Liver (tissue), 9 donors: ENCODE measurements around the gene SCGB1D2. TPM values are rescaled to one million over a fixed set of nuclear protein-coding genes. Genes with fewer than 3 reads are reported as not detected.

Experiments
- DNase-seq: peaks from one replicate; pipeline ENCODE4 v3.0.0-alpha.2; 2017; ENCODE audit warnings: low spot score
- H3K27ac ChIP-seq, 2 donors: one replicate each; pipeline ENCODE4 v1.7.0; 2013; ENCODE audit warnings: inconsistent platforms in 2 of 2, low read length in 2 of 2, control low read depth in 1 of 2, low read depth in 1 of 2, mild to moderate bottlenecking in 1 of 2
- H3K27me3 ChIP-seq, 4 donors: one replicate each; pipeline versions ENCODE4 v1.6.1 to v1.7.0; 2013; ENCODE audit warnings: low read length in 3 of 4, inconsistent platforms in 1 of 4, mild to moderate bottlenecking in 1 of 4, moderate library complexity in 1 of 4; ENCODE audit not compliant: control insufficient read depth in 4 of 4, insufficient read depth in 4 of 4
- H3K36me3 ChIP-seq, 4 donors: one replicate each; pipeline versions ENCODE4 v1.6.1 to v1.7.0; 2013; ENCODE audit warnings: low read length in 3 of 4, mild to moderate bottlenecking in 3 of 4, low read depth in 1 of 4, moderate library complexity in 1 of 4; ENCODE audit not compliant: control insufficient read depth in 4 of 4, insufficient read depth in 3 of 4
- H3K4me1 ChIP-seq, 4 donors: one replicate each; pipeline versions ENCODE4 v1.6.1 to v1.7.0; 2013; ENCODE audit warnings: low read length in 3 of 4, mild to moderate bottlenecking in 3 of 4, moderate library complexity in 1 of 4; ENCODE audit not compliant: control insufficient read depth in 4 of 4, insufficient read depth in 4 of 4
- H3K4me3 ChIP-seq, 3 donors: one replicate each; pipeline versions ENCODE4 v1.6.1 to v1.7.0; 2013; ENCODE audit warnings: low read length in 3 of 3, control low read depth in 1 of 3, low read depth in 1 of 3, mild to moderate bottlenecking in 1 of 3
- H3K9ac ChIP-seq, 2 donors: one replicate each; pipeline ENCODE4 v1.7.0; 2013; ENCODE audit warnings: low read length in 2 of 2, mild to moderate bottlenecking in 2 of 2, moderate library complexity in 2 of 2, control low read depth in 1 of 2, low read depth in 1 of 2
- H3K9me3 ChIP-seq, 4 donors: one replicate each; pipeline versions ENCODE4 v1.6.1 to v1.7.0; 2013; ENCODE audit warnings: low read length in 3 of 4; ENCODE audit not compliant: control insufficient read depth in 4 of 4
- EGR1 ChIP-seq, 2 donors: IDR thresholded peaks; 2 replicates each; pipeline ENCODE4 v1.6.1; 2016 to 2018; ENCODE audit warnings: antibody characterized with exemption in 2 of 2, low read depth in 2 of 2
- FOXA2 ChIP-seq: IDR thresholded peaks from 2 replicates; pipeline ENCODE4 v1.6.1; 2016; ENCODE audit warnings: antibody characterized with exemption
- GABPA ChIP-seq, 2 donors: IDR thresholded peaks in 1 of 2; conservative IDR thresholded peaks in 1 of 2; 2 replicates each; pipeline ENCODE4 v1.6.1; 2016; ENCODE audit warnings: antibody characterized with exemption in 2 of 2, mild to moderate bottlenecking in 1 of 2, moderate library complexity in 1 of 2
- JUND ChIP-seq, 2 donors: IDR thresholded peaks; 2 replicates each; pipeline ENCODE4 v1.6.1; 2016; ENCODE audit warnings: antibody characterized with exemption in 2 of 2
- RAD21 ChIP-seq, 2 donors: IDR thresholded peaks; 2 replicates each; pipeline ENCODE4 v1.6.1; 2016; ENCODE audit warnings: antibody characterized with exemption in 2 of 2, mild to moderate bottlenecking in 2 of 2
- TAF1 ChIP-seq: conservative IDR thresholded peaks from 2 replicates; pipeline ENCODE4 v1.6.1; 2016; ENCODE audit warnings: antibody characterized with exemption, mild to moderate bottlenecking
- YY1 ChIP-seq: IDR thresholded peaks from 2 replicates; pipeline ENCODE4 v1.6.1; 2016; ENCODE audit warnings: antibody characterized with exemption, mild to moderate bottlenecking
- WGBS: extraction: QIAGEN DNeasy Blood & Tissue Kit; methylation state at CpG from one replicate; pipeline ENCODE4 v1.1.7; 2013; 5-methylcytosine and 5-hydroxymethylcytosine counted together
- polyA plus RNA-seq, 2 donors: library from polyadenylated mRNA; stranded (reverse) in 1 of 2; unstranded in 1 of 2; fragments of 200-250 nt in 1 of 2; fragments of >200 nt in 1 of 2; fragmentation: Nextera tagmentation in 1 of 2; extraction: Ambion mirVana in 1 of 2; gene quantifications; one replicate each; pipeline versions ENCODE4 v1.2.1 to v1.2.3, GENCODE V29; 2013 to 2015
- total RNA-seq, 2 donors: library from RNA; depleted of rRNA; stranded (reverse); fragments of >200 nt; gene quantifications; one replicate each; pipeline ENCODE4 v1.2.3, GENCODE V29; 2014
- TF ChIP-seq, protein P1 (sequence below): IDR thresholded peaks from 2 replicates; pipeline ENCODE4 v1.6.1; 2016; ENCODE audit warnings: antibody characterized with exemption, mild to moderate bottlenecking
- TF ChIP-seq, protein P2 (sequence below): IDR thresholded peaks from 2 replicates; pipeline ENCODE4 v1.6.1; 2016; ENCODE audit warnings: antibody characterized with exemption
- TF ChIP-seq, protein P3 (sequence below): IDR thresholded peaks from 2 replicates; pipeline ENCODE4 v1.6.1; 2016; ENCODE audit warnings: antibody characterized with exemption
- TF ChIP-seq, protein P4 (sequence below): fragments of 150-350 bp; IDR thresholded peaks from 2 replicates; pipeline ENCODE4 v1.5.1; 2017; ENCODE audit warnings: improper control_type of control experiment, low read depth, low read length; ENCODE audit not compliant: missing input control
- TF ChIP-seq, protein P5 (sequence below): IDR thresholded peaks from 2 replicates; pipeline ENCODE4 v1.6.1; 2016; ENCODE audit warnings: antibody characterized with exemption
- donor health status: healthy.
- donor health status: healthy.
- donor health status: healthy.
- donor health status: healthy.
- donor health status: healthy.

The SCGB1D2 gene
- total and polyA plus RNA-seq, 4 donors, result not detected

DNA sequence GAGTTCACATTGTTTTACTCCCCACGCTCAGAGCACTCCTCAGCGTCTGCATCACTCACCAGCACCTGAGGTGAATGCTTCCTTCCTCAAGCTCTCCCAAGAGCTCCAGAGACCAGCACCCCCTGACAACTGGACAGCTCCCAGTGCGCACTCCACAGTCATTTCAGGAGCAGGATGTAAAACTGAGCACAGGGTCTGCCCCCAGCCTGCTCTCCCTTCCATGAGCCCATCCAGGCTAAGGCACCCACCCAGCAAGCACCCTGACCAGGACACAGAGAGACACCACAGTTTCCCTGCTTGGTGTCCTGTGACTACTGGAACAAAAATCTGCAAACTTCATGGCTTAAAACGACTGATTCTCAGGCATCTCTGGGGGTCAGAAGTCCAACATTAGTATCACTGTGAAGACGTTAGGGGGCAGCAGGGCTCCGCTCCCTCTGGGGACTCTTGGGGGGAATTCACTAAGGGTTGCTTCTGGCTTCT lies 3.3 kb downstream of the SCGB1D2 start:
- no peak overlapping the region for H3K9ac ChIP-seq
- no peaks in the 10 kb centered on the region for H3K4me1 ChIP-seq
- peak; percentile 38 for DNase-seq
- 19% methylated on average over 6 of the region's 6 CpGs for WGBS
- no peaks in the 10 kb centered on the region for H3K36me3 ChIP-seq
- no peak overlapping the region for H3K27ac ChIP-seq
- no peaks in the 10 kb centered on the region for H3K27me3 ChIP-seq
- TF ChIP-seq, protein P1, sequence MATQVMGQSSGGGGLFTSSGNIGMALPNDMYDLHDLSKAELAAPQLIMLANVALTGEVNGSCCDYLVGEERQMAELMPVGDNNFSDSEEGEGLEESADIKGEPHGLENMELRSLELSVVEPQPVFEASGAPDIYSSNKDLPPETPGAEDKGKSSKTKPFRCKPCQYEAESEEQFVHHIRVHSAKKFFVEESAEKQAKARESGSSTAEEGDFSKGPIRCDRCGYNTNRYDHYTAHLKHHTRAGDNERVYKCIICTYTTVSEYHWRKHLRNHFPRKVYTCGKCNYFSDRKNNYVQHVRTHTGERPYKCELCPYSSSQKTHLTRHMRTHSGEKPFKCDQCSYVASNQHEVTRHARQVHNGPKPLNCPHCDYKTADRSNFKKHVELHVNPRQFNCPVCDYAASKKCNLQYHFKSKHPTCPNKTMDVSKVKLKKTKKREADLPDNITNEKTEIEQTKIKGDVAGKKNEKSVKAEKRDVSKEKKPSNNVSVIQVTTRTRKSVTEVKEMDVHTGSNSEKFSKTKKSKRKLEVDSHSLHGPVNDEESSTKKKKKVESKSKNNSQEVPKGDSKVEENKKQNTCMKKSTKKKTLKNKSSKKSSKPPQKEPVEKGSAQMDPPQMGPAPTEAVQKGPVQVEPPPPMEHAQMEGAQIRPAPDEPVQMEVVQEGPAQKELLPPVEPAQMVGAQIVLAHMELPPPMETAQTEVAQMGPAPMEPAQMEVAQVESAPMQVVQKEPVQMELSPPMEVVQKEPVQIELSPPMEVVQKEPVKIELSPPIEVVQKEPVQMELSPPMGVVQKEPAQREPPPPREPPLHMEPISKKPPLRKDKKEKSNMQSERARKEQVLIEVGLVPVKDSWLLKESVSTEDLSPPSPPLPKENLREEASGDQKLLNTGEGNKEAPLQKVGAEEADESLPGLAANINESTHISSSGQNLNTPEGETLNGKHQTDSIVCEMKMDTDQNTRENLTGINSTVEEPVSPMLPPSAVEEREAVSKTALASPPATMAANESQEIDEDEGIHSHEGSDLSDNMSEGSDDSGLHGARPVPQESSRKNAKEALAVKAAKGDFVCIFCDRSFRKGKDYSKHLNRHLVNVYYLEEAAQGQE, result peak; percentile 97
- no peak for TF ChIP-seq RAD21 (IDR thresholded peaks at IDR 0.05)
- TF ChIP-seq EGR1 (IDR thresholded peaks at IDR 0.05; ENCODE audit: low read depth in 2 of 2), result no peak
- no peak for TF ChIP-seq TAF1
- TF ChIP-seq, protein P2, sequence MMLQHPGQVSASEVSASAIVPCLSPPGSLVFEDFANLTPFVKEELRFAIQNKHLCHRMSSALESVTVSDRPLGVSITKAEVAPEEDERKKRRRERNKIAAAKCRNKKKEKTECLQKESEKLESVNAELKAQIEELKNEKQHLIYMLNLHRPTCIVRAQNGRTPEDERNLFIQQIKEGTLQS, result no peak
- TF ChIP-seq GABPA (IDR thresholded peaks at IDR 0.05 in 1 of 2, conservative IDR thresholded peaks at IDR 0.05 in 1 of 2), result no peak
- H3K9me3 ChIP-seq, result peaks cover 0 to 4% (median 1%) of the 10 kb centered on the region in 4 donors
- H3K4me3 ChIP-seq, result no peak overlapping the region

DNA sequence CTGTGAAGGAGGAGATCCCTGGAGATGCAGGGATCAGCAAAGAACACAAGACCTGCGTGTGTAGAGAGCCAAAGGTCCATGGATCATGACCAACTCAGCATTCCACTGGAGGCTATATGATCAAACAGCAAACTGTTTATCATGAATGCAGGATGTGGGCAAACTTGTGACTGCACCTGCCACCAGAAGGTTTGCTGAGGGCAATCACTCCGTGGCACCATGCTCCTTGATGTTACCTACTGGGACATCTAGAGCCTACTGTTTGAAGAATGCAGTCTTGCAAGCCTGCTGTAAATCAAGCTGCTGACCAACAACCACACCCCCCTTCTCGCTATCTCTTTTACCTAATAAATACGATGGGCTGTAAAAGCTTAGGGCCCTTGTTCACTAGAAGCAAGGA lies 9.7 kb downstream of the SCGB1D2 start:
- no peak overlapping the region for H3K9ac ChIP-seq
- peak overlapping the region in 1 of 3 donors; percentile 15 for H3K4me3 ChIP-seq
- no peak for TF ChIP-seq RAD21 (IDR thresholded peaks at IDR 0.05)
- no peaks in the 10 kb centered on the region for H3K4me1 ChIP-seq
- 47% methylated on average over 4 of the region's 4 CpGs for WGBS
- no peak overlapping the region for H3K27ac ChIP-seq
- no peaks in the 10 kb centered on the region for H3K27me3 ChIP-seq
- no peak for DNase-seq
- H3K9me3 ChIP-seq, result peaks cover 8 to 43% (median 16%) of the 10 kb centered on the region in 4 donors
- H3K36me3 ChIP-seq, result no peaks in the 10 kb centered on the region

DNA sequence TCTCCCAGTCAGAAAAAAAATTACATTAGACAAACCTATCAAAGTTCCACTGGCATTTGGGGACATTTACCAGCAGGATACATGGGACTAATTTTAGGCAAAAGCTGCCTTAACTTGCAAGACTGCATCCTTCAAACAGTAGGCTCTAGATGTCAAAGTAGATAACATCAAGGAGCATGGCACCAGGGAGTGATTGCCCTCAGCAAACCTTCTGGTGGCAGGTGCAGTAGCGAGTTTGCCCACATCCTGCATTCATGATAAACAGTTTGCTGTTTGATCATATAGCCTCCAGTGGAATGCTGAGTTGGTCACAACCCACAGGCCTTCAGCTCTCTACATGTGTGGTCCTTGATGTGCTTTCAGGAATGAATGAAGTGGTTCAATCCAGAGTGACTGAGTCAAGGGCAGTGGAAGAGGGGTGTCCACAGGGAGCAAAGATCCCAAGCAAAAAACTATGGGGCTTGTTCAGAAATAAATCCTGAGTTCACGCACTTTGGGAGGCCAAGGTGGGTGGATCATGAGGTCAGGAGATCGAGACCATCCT lies 12.0 kb downstream of the SCGB1D2 start:
- Histone ChIP-seq H3K9me3 (peaks cover 8 to 43% (median 16%) of the 10 kb centered on the region in 4 donors), H3K36me3 (no peaks in the 10 kb centered on the region), H3K27ac (no peak overlapping the region), H3K4me3 (no peak overlapping the region), H3K4me1 (no peaks in the 10 kb centered on the region), H3K9ac (no peak overlapping the region), H3K27me3 (no peaks in the 10 kb centered on the region)
- 64% methylated on average over 3 of the region's 3 CpGs for WGBS
- TF ChIP-seq RAD21 (IDR thresholded peaks at IDR 0.05) (no peak), YY1 (no peak), TAF1 (no peak), JUND (IDR thresholded peaks at IDR 0.05) (no peak), FOXA2 (no peak)
- TF ChIP-seq, protein P3, sequence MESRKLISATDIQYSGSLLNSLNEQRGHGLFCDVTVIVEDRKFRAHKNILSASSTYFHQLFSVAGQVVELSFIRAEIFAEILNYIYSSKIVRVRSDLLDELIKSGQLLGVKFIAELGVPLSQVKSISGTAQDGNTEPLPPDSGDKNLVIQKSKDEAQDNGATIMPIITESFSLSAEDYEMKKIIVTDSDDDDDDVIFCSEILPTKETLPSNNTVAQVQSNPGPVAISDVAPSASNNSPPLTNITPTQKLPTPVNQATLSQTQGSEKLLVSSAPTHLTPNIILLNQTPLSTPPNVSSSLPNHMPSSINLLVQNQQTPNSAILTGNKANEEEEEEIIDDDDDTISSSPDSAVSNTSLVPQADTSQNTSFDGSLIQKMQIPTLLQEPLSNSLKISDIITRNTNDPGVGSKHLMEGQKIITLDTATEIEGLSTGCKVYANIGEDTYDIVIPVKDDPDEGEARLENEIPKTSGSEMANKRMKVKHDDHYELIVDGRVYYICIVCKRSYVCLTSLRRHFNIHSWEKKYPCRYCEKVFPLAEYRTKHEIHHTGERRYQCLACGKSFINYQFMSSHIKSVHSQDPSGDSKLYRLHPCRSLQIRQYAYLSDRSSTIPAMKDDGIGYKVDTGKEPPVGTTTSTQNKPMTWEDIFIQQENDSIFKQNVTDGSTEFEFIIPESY, result no peak
- TF ChIP-seq, protein P4, sequence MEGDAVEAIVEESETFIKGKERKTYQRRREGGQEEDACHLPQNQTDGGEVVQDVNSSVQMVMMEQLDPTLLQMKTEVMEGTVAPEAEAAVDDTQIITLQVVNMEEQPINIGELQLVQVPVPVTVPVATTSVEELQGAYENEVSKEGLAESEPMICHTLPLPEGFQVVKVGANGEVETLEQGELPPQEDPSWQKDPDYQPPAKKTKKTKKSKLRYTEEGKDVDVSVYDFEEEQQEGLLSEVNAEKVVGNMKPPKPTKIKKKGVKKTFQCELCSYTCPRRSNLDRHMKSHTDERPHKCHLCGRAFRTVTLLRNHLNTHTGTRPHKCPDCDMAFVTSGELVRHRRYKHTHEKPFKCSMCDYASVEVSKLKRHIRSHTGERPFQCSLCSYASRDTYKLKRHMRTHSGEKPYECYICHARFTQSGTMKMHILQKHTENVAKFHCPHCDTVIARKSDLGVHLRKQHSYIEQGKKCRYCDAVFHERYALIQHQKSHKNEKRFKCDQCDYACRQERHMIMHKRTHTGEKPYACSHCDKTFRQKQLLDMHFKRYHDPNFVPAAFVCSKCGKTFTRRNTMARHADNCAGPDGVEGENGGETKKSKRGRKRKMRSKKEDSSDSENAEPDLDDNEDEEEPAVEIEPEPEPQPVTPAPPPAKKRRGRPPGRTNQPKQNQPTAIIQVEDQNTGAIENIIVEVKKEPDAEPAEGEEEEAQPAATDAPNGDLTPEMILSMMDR, result no peak
- TF ChIP-seq, protein P5, sequence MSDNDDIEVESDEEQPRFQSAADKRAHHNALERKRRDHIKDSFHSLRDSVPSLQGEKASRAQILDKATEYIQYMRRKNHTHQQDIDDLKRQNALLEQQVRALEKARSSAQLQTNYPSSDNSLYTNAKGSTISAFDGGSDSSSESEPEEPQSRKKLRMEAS, result no peak
- TF ChIP-seq, protein P1, result no peak
- no peak for DNase-seq
